Upper lobe of right lung (tissue), 1 donor: ENCODE measurements around the gene PCDHGB1. TPM values are rescaled to one million over a fixed set of nuclear protein-coding genes. Genes with fewer than 3 reads are reported as not detected.

ENCODE experiments used
- ATAC-seq: fragments of 200-7000 bp; cut with Tn5 transposase; one replicate; pipeline ENCODE4 v1.9.1; 2020; ENCODE audit warnings: mild to moderate bottlenecking, moderate library complexity
- DNase-seq: peaks from one replicate; pipeline ENCODE4 v3.0.0-alpha.2; 2020
- H3K27ac ChIP-seq: fragments of 200-600 bp; one replicate; pipeline ENCODE4 v1.8.0; 2022
- H3K27me3 ChIP-seq: fragments of 200-600 bp; one replicate; pipeline ENCODE4 v1.8.0; 2022; ENCODE audit warnings: mild to moderate bottlenecking
- H3K36me3 ChIP-seq: fragments of 200-600 bp; one replicate; pipeline ENCODE4 v1.8.0; 2022
- H3K4me1 ChIP-seq: fragments of 200-600 bp; one replicate; pipeline ENCODE4 v1.8.0; 2022
- H3K4me3 ChIP-seq: fragments of 200-600 bp; one replicate; pipeline ENCODE4 v1.8.0; 2022; ENCODE audit warnings: mild to moderate bottlenecking
- H3K9me3 ChIP-seq: fragments of 200-600 bp; one replicate; pipeline ENCODE4 v1.8.0; 2022
- intact Hi-C: fragments of 100-400 bp; cut with DNase I; formaldehyde crosslinking; loops from one replicate; pipeline ENCODE4 v1.11.0; 2022
- total RNA-seq: library from RNA; stranded (reverse); fragmentation: NEBNext Ultra II Directional; extraction: Animal tissue kit (Norgen Biotek cat#: 25700); gene quantifications from one replicate; pipeline ENCODE4 v1.2.1, GENCODE V29; 2021
- TF ChIP-seq, protein P1 (sequence below): fragments of 200-600 bp; IDR thresholded peaks from one replicate; pipeline ENCODE4 v1.8.0; 2022; ENCODE audit warnings: antibody characterized with exemption
- donor health status: DM: no; HTN: yes; CAD: no; lungs with severe emphysema.

Gene PCDHGB1
- total RNA-seq, 1 donor from 2014 or later: 2.0 TPM

DNA sequence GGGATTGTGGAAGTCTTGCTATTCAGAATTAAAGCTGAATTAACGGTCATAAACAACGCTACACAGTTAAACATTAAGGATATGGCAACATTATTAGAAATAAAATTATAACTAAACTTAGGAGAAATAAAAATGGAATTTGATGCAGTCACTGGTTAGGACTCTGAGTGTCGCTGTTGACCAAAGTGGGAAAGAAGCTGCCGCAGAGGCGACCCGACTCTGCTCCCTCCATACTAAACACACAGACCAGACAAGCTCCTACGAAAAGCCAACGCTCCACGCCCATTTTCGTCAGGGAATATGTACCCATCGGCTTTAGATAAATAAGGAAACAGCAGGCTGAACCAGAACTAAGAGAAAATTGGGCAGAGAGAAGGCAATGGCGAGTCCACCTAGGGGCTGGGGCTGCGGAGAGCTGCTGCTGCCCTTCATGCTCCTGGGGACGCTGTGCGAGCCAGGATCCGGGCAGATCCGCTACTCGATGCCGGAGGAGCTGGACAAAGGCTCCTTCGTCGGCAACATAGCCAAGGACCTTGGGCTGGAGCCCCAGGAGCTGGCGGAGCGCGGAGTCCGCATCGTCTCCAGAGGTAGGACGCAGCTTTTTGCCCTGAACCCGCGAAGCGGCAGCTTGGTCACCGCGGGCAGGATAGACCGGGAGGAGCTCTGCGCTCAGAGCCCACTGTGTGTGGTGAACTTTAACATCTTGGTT is 14.2 kb downstream of the PCDHGB1 start, which contains the start of gene PCDHGA5:
Gene PCDHGA5 (plus strand): TSS at position 211 of the 709 bp plus-strand sequence. CDS start 169 bp downstream, at position 380.
- Histone ChIP-seq H3K27ac (no peak within 1 kb of the TSS), H3K9me3 (peaks cover 14% of the 10 kb centered on the region), H3K36me3 (no peaks in the 10 kb centered on the region), H3K4me3 (peak within 1 kb of the TSS; percentile 4), H3K27me3 (peaks cover 36% of the 10 kb centered on the region), H3K4me1 (no peaks in the 10 kb centered on the region)
- TF ChIP-seq, protein P1, sequence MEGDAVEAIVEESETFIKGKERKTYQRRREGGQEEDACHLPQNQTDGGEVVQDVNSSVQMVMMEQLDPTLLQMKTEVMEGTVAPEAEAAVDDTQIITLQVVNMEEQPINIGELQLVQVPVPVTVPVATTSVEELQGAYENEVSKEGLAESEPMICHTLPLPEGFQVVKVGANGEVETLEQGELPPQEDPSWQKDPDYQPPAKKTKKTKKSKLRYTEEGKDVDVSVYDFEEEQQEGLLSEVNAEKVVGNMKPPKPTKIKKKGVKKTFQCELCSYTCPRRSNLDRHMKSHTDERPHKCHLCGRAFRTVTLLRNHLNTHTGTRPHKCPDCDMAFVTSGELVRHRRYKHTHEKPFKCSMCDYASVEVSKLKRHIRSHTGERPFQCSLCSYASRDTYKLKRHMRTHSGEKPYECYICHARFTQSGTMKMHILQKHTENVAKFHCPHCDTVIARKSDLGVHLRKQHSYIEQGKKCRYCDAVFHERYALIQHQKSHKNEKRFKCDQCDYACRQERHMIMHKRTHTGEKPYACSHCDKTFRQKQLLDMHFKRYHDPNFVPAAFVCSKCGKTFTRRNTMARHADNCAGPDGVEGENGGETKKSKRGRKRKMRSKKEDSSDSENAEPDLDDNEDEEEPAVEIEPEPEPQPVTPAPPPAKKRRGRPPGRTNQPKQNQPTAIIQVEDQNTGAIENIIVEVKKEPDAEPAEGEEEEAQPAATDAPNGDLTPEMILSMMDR: peak; percentile 7
- DNase-seq: no peak
- intact Hi-C loops: no loop called here
- ATAC-seq: no peak

DNA sequence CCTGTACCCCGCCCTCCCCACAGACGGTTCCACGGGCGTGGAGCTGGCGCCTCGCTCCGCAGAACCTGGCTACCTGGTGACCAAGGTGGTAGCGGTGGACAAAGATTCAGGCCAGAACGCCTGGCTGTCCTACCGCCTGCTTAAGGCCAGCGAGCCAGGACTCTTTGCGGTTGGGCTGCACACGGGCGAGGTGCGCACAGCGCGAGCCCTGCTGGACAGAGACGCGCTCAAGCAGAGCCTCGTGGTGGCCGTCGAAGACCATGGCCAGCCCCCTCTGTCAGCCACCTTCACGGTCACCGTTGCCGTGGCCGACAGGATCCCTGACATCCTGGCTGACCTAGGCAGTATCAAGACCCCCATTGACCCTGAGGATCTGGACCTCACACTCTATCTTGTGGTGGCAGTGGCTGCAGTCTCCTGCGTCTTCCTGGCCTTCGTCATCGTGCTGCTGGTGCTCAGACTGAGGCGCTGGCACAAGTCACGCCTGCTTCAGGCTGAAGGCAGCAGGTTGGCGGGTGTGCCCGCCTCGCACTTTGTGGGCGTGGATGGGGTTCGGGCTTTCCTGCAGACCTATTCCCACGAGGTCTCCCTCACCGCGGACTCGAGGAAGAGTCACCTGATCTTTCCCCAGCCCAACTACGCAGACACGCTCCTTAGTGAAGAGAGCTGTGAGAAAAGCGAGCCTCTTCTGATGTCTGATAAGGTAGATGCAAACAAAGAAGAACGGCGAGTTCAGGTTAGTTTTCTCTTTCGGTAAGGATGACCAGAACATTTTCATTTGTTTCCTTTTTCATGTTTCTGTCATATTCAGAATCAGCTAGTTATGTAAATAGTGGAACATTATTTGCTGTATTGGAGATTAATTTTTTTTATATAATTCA is 16.4 kb downstream of the PCDHGB1 start:
- ATAC-seq (no peak), DNase-seq (no peak)
- Histone ChIP-seq H3K27ac (no peak overlapping the region), H3K4me3 (no peak overlapping the region), H3K4me1 (no peaks in the 10 kb centered on the region), H3K27me3 (peaks cover 29% of the 10 kb centered on the region), H3K9me3 (peaks cover 19% of the 10 kb centered on the region), H3K36me3 (no peaks in the 10 kb centered on the region)
- intact Hi-C loops: no loop called here
- TF ChIP-seq, protein P1: no peak

DNA sequence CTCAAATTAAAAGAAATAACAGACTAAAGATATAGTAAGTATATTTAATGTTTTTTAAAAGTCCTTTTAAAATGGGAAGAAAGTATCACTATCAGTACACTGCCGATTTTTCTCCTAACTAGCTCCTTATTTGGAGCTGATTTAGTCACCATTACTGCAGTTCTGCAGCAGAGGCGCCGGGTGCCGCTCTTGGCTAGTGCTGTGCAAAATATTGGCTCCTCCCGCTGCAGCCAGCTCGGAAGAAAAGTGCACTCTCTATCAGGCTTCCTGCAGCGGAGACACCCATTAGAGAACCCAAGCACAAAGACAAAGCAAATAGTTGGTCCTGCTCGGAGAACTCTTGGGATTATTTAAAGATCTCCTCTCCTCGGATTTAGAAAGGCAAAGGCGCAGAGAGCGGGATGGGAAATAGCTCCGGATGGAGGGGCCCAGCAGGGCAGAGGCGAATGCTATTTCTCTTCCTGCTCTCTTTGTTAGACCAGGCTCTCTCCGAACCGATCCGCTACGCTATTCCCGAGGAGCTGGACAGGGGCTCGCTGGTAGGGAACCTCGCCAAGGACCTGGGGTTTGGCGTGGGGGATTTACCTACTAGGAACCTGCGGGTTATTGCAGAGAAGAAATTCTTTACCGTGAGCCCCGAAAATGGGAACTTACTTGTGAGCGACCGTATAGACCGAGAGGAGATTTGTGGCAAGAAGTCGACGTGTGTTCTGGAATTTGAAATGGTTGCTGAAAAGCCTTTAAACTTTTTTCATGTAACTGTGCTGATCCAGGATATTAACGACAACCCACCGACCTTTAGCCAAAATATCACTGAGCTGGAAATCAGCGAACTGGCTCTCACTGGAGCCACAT is 20.3 kb downstream of the PCDHGB1 start, which contains the start of gene PCDHGB3:
Gene PCDHGB3 (plus strand): TSS at position 249 of the 855 bp plus-strand sequence. CDS start 153 bp downstream, at position 402.
- H3K36me3 ChIP-seq: no peaks in the 10 kb centered on the region
- peak; percentile 83 for ATAC-seq
- DNase-seq: no peak
- H3K4me1 ChIP-seq: no peaks in the 10 kb centered on the region
- peaks cover 18% of the 10 kb centered on the region for H3K27me3 ChIP-seq
- intact Hi-C loops: no loop called here
- TF ChIP-seq, protein P1: peak; percentile 25
- peaks cover 27% of the 10 kb centered on the region for H3K9me3 ChIP-seq
- H3K27ac ChIP-seq: no peak within 1 kb of the TSS
- H3K4me3 ChIP-seq: peak within 1 kb of the TSS; percentile 32

DNA sequence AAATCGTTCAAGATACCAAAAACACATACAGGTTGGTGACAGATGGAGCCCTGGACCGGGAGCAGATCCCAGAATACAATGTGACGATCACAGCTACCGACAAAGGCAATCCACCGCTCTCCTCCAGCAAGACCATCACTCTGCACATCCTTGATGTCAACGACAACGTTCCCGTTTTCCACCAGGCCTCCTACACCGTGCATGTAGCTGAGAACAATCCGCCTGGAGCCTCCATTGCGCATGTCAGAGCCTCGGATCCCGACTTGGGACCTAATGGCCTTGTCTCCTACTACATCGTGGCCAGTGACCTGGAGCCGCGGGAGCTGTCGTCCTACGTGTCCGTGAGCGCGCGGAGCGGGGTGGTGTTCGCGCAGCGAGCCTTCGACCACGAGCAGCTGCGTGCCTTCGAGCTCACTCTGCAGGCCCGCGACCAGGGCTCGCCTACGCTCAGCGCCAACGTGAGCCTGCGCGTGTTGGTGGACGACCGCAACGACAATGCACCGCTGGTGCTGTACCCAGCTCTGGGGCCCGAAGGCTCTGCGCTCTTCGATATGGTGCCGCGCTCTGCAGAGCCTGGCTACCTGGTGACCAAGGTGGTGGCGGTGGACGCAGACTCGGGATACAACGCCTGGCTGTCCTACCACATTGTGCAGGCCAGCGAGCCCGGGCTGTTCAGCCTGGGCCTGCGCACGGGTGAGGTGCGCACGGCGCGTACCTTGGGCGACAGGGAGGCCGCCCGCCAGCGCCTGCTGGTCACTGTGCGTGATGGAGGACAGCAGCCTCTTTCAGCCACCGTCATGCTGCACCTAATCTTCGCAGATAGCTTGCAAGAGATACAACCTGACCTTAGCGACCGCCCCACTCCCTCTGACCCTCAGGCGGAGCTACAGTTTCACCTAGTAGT is 21.9 kb downstream of the PCDHGB1 start:
- Histone ChIP-seq H3K27me3 (peaks cover 7% of the 10 kb centered on the region), H3K4me3 (no peak overlapping the region), H3K27ac (no peak overlapping the region), H3K9me3 (peaks cover 30% of the 10 kb centered on the region), H3K4me1 (no peaks in the 10 kb centered on the region), H3K36me3 (no peaks in the 10 kb centered on the region)
- TF ChIP-seq, protein P1: no peak
- DNase-seq (no peak), ATAC-seq (no peak)
- intact Hi-C loops: no loop called here
